Measurements from ENCODE around the gene SH3GL3.

SH3GL3 gene

GRCh38 chr15:83626171-83626802 lies 179.1 kb downstream of the SH3GL3 start:
- Mint-ChIP-seq H3K36me3 (ENCODE audit: low read depth) (no peaks in the 10 kb centered on the region), H3K4me3 (no peak overlapping the region), H3K9me3 (peaks cover 2% of the 10 kb centered on the region), H3K4me1 (no peaks in the 10 kb centered on the region), H3K27me3 (ENCODE audit: low read depth) (no peaks in the 10 kb centered on the region), H3K27ac (no peak overlapping the region)
- TF ChIP-seq, protein P1, sequence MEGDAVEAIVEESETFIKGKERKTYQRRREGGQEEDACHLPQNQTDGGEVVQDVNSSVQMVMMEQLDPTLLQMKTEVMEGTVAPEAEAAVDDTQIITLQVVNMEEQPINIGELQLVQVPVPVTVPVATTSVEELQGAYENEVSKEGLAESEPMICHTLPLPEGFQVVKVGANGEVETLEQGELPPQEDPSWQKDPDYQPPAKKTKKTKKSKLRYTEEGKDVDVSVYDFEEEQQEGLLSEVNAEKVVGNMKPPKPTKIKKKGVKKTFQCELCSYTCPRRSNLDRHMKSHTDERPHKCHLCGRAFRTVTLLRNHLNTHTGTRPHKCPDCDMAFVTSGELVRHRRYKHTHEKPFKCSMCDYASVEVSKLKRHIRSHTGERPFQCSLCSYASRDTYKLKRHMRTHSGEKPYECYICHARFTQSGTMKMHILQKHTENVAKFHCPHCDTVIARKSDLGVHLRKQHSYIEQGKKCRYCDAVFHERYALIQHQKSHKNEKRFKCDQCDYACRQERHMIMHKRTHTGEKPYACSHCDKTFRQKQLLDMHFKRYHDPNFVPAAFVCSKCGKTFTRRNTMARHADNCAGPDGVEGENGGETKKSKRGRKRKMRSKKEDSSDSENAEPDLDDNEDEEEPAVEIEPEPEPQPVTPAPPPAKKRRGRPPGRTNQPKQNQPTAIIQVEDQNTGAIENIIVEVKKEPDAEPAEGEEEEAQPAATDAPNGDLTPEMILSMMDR (IDR thresholded peaks at IDR 0.05; ENCODE audit: unreplicated experiment in 3 of 3), result no peak

DNA sequence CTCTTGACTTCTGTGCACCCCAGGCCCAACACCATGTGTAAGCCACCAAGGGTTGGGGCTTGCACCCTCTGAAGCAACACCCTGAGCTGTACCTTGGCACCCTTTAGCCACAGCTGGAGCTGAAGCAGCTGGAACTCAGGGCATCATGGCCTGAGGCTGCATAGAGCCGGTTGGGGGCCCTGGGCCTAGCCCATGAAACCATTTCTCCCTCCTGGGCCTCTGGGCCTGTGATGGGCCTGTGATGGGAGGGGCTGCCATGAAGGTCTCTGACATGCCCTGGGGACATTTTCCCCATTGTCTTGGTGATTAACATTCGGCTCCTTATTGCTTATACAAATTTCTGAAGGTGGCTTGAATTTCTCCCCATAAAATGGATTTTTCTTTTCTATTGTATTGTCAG lies 184.4 kb downstream of the SH3GL3 start:
- H3K36me3 Mint-ChIP-seq (ENCODE audit: low read depth), result no peaks in the 10 kb centered on the region
- H3K27me3 Mint-ChIP-seq (ENCODE audit: low read depth), result peaks cover 5% of the 10 kb centered on the region
- H3K9me3 Mint-ChIP-seq, result peaks cover 8% of the 10 kb centered on the region
- no peak overlapping the region for H3K4me3 Mint-ChIP-seq
- TF ChIP-seq, protein P1 (IDR thresholded peaks at IDR 0.05; ENCODE audit: unreplicated experiment in 3 of 3), result no peak
- H3K4me1 Mint-ChIP-seq, result no peaks in the 10 kb centered on the region
- no peak overlapping the region for H3K27ac Mint-ChIP-seq

- H3K9me3 Mint-ChIP-seq, result peaks cover 34% of the 10 kb centered on the region
- H3K4me1 Mint-ChIP-seq, result no peaks in the 10 kb centered on the region
- TF ChIP-seq, protein P1 (IDR thresholded peaks at IDR 0.05; ENCODE audit: unreplicated experiment in 3 of 3), result no peak
- H3K27ac Mint-ChIP-seq, result no peak overlapping the region
- peaks cover 16% of the 10 kb centered on the region for H3K27me3 Mint-ChIP-seq (ENCODE audit: low read depth)
- no peaks in the 10 kb centered on the region for H3K36me3 Mint-ChIP-seq (ENCODE audit: low read depth)
- H3K4me3 Mint-ChIP-seq, result no peak overlapping the region
These were observed 196.1 kb downstream of the SH3GL3 start for GRCh38 chr15:83643201-83643600.

DNA sequence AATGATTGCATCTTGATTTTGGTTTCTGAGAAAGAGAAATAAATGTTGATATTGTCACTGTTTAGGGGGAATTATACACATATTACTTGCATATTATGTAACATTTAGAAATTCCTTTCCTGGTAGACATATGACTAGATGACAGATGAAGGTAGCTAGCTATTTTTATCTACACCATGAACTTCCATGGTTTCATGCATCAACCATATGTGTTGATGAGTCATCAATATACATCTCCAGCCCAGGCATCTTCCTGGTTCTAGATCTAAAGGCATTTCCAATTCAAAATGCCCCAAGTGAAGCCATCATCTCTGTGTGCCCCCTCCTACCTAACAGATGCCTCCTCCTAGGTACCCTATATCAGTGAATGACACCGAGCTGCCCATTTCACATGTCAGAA lies 197.3 kb downstream of the SH3GL3 start:
- Mint-ChIP-seq H3K4me3 (no peak overlapping the region), H3K27ac (no peak overlapping the region), H3K36me3 (ENCODE audit: low read depth) (no peaks in the 10 kb centered on the region)

DNA sequence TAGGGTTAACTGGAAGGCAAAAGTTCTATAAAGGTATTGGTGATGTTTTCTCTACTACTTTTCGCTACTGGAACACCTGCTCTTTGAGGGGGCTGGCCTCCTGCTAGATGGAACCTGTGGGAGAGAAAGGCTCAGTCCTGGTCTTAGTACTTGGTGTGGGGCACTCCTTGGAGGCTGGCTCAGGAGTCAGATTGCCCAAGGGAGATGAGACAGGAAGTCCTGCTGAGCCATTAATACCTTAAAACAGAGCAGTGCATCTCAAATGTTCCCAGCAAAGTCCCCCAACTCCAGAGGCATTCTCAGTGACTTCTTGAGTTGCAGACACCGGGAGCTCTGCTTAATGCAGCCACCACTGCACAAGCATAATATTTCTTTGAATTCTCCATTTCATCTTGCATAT lies 203.7 kb downstream of the SH3GL3 start:
- peaks cover 5% of the 10 kb centered on the region for H3K4me1 Mint-ChIP-seq
- peaks cover 3% of the 10 kb centered on the region for H3K36me3 Mint-ChIP-seq (ENCODE audit: low read depth)
- TF ChIP-seq, protein P1 (IDR thresholded peaks at IDR 0.05; ENCODE audit: unreplicated experiment in 3 of 3), result no peak
- H3K4me3 Mint-ChIP-seq, result no peak overlapping the region
- peaks cover 2% of the 10 kb centered on the region for H3K9me3 Mint-ChIP-seq
- peaks cover 68% of the 10 kb centered on the region for H3K27me3 Mint-ChIP-seq (ENCODE audit: low read depth)
- no peak overlapping the region for H3K27ac Mint-ChIP-seq

More for the DNA sequence above, 197.3 kb downstream of the SH3GL3 start:
- peaks cover 25% of the 10 kb centered on the region for H3K27me3 Mint-ChIP-seq (ENCODE audit: low read depth)
- no peaks in the 10 kb centered on the region for H3K4me1 Mint-ChIP-seq
- TF ChIP-seq, protein P1 (IDR thresholded peaks at IDR 0.05; ENCODE audit: unreplicated experiment in 3 of 3), result no peak
- H3K9me3 Mint-ChIP-seq, result peaks cover 25% of the 10 kb centered on the region

DNA sequence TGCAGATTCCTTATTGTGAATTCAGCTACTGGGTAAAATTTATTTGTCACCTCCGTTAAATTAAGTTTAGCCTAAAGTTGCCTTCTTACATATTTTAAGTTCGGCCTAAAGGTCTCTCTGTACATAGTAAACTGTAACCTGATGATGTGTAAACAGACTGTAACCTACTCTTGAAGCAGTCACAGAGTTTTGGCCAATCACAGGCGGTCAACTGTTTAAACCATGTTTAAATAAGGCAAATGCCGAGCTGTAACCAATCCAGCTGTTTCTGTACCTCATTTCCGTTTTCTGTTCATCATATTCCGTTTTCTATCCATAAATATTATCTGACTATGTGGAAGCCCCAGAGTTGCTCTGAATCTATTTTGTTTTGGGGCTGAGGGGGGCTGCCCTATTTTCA lies 204.4 kb downstream of the SH3GL3 start:
- TF ChIP-seq, protein P1 (IDR thresholded peaks at IDR 0.05; ENCODE audit: unreplicated experiment in 3 of 3), result no peak
- Mint-ChIP-seq H3K36me3 (ENCODE audit: low read depth) (peaks cover 3% of the 10 kb centered on the region), H3K4me3 (no peak overlapping the region), H3K9me3 (peaks cover 2% of the 10 kb centered on the region), H3K4me1 (peaks cover 5% of the 10 kb centered on the region), H3K27me3 (ENCODE audit: low read depth) (peaks cover 75% of the 10 kb centered on the region), H3K27ac (no peak overlapping the region)

Measured in nephron (organoid).